Aorta (tissue), 5 donors: ENCODE results near the gene AATF. TPM values are rescaled to one million over a fixed set of nuclear protein-coding genes. Genes with fewer than 3 reads are reported as not detected.

Experiments
- ATAC-seq: fragments of 200-7000 bp; cut with Tn5 transposase; one replicate; pipeline ENCODE4 v1.9.1; 2022; ENCODE audit warnings: moderate library complexity; ENCODE audit not compliant: low FRiP score
- DNase-seq, 2 donors: peaks; one replicate each; pipeline ENCODE4 v3.0.0-alpha.2; 2020
- H3K27ac ChIP-seq, 2 donors: one replicate each; pipeline ENCODE4 v1.5.1; 2013; ENCODE audit warnings: low read length in 2 of 2, mild to moderate bottlenecking in 2 of 2, moderate library complexity in 2 of 2, control low read depth in 1 of 2, inconsistent platforms in 1 of 2, low read depth in 1 of 2
- H3K27me3 ChIP-seq, 2 donors: one replicate each; pipeline ENCODE4 v1.6.1; 2013; ENCODE audit warnings: control low read depth in 1 of 2, low read length in 1 of 2, mild to moderate bottlenecking in 1 of 2, moderate library complexity in 1 of 2; ENCODE audit not compliant: insufficient read depth in 2 of 2, control insufficient read depth in 1 of 2
- H3K36me3 ChIP-seq, 2 donors: one replicate each; pipeline ENCODE4 v1.6.1; 2013; ENCODE audit warnings: control low read depth in 1 of 2, low read length in 1 of 2, mild to moderate bottlenecking in 1 of 2; ENCODE audit not compliant: insufficient read depth in 2 of 2, control insufficient read depth in 1 of 2
- H3K4me1 ChIP-seq, 2 donors: one replicate each; pipeline ENCODE4 v1.6.1; 2013; ENCODE audit warnings: low read length in 2 of 2, control low read depth in 1 of 2, mild to moderate bottlenecking in 1 of 2, moderate library complexity in 1 of 2; ENCODE audit not compliant: insufficient read depth in 2 of 2, control insufficient read depth in 1 of 2
- H3K4me3 ChIP-seq, 2 donors: one replicate each; pipeline ENCODE4 v1.5.1; 2013; ENCODE audit warnings: low read length in 2 of 2, control low read depth in 1 of 2, mild to moderate bottlenecking in 1 of 2
- H3K9me3 ChIP-seq: one replicate; pipeline ENCODE4 v1.6.1; 2013; ENCODE audit warnings: mild to moderate bottlenecking, low read length; ENCODE audit not compliant: control insufficient read depth
- WGBS, 2 donors: extraction: QIAGEN DNeasy Blood & Tissue Kit; methylation state at CpG; one replicate each; pipeline ENCODE4 v1.1.7; 2013; 5-methylcytosine and 5-hydroxymethylcytosine counted together
- intact Hi-C, 2 donors: fragments of 100-400 bp; cut with DNase I; formaldehyde crosslinking; loops; one replicate each; pipeline versions ENCODE4 v1.14.2 to v1.15.0; 2022
- polyA plus RNA-seq, 2 donors: library from polyadenylated mRNA; stranded (reverse); fragments of 200-250 nt; gene quantifications; one replicate each; pipeline ENCODE4 v1.2.3, GENCODE V29; 2013
- total RNA-seq, 2 donors: library from RNA; stranded (reverse); fragmentation: NEBNext Ultra II Directional; extraction: Animal tissue kit (Norgen Biotek cat#: 25700); gene quantifications; one replicate each; pipeline ENCODE4 v1.2.1, GENCODE V29; 2021
- donor health status: healthy with polysubstance abuse.
- donor health status: Bipolar disorder and iron deficiency.
- donor health status: DM: no; HTN: no; CAD: no.
- donor health status: DM: no; HTN: no; CAD: no.
- donor health status: DM: yes; HTN: yes; CAD: no.

The AATF gene
- total and polyA plus RNA-seq, 4 donors = 36.1 to 44.2 (median 39.6) TPM

DNA sequence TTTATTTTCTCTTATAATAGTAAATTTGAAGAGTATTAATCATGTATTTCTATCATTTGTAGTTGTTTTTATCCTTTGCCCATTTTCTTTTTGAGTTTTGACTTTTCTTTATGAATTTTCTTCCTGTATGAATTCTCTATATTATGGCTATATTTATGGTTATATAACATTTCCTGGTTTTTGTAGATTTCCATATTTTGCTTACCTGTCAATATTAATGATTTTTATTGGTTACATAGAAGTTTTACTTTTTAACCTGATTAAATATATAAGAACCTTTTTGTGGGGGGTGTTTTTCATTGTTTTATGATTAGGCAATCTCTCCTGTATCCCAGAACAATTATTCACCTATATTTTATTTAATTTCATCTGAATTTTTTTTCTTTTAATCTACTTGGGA lies 93.2 kb downstream of the AATF start:
- Histone ChIP-seq H3K4me3 (no peak overlapping the region), H3K9me3 (no peaks in the 10 kb centered on the region), H3K4me1 (no peaks in the 10 kb centered on the region), H3K36me3 (peaks cover 0 to 2% of the 10 kb centered on the region in 2 donors), H3K27ac (no peak overlapping the region), H3K27me3 (no peaks in the 10 kb centered on the region)
- DNase-seq = no peak
- no peak for ATAC-seq
- intact Hi-C loops = no loop called here

DNA sequence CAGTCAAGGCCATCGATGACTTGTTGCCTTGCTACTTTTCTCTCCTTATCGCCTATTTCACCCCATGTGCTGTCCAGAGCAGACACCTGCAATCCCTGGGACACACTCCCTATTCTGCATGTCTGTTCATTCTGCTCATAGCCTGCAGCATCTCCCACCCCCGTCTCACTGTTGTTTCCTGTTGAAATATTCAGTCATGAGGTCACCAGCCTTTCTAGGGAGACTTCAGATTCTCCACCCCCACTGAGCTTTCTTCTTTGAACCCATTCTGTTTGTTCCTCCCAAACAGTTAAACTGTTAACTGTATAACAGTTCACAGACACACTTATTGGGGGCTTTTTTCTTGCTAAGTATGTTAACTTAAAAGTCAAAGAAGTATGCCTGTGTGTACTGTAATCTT lies 94.4 kb downstream of the AATF start:
- Histone ChIP-seq H3K9me3 (no peaks in the 10 kb centered on the region), H3K27ac (no peak overlapping the region), H3K36me3 (peaks cover 0 to 2% of the 10 kb centered on the region in 2 donors), H3K4me3 (no peak overlapping the region), H3K4me1 (no peaks in the 10 kb centered on the region), H3K27me3 (no peaks in the 10 kb centered on the region)
- intact Hi-C loops = no loop called here
- WGBS, 2 donors = 85 to 89% methylated on average over 3 of the region's 3 CpGs
- DNase-seq (no peak), ATAC-seq (no peak)

DNA sequence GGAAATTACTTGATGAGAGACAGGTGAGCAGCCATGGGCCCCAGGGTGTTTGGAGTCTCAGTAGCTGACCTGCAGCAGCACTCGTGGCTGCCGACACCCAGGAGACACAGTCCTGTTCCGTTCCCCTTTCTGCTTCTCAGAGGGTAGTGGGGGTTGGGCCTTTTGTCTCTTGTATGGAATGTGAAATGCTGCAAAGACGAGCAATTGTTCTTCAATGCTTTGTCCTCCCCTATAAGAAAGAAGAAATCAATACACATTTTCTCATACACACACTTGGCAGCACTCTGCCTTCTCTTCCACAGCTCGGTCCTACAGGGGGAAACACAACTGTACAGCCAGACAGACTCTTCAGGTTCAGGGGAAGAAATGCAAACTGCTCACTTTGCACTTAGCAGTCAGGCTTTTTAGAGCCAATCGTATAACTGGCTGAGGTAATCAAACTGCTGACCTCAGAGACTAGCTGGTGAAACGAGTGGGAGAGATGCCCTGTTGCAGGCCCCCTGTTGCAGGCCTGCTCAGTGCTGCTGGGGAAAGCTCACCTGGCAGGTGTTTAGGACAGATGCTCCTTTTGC lies 96.7 kb downstream of the AATF start:
- H3K4me3 ChIP-seq = no peak overlapping the region
- H3K27me3 ChIP-seq = no peaks in the 10 kb centered on the region
- 72 to 76% methylated on average over 7 of the region's 7 CpGs for WGBS, 2 donors
- no peak for DNase-seq
- H3K9me3 ChIP-seq = no peaks in the 10 kb centered on the region
- ATAC-seq = no peak
- H3K36me3 ChIP-seq = peaks cover 0 to 2% of the 10 kb centered on the region in 2 donors
- intact Hi-C loops = loop anchor here in 1 of 2 donors (5.0 kb wide), 1 partner anchor 443 kb away; the partner anchor contains the start of gene MRM1
- no peak overlapping the region for H3K27ac ChIP-seq
- H3K4me1 ChIP-seq = no peaks in the 10 kb centered on the region

DNA sequence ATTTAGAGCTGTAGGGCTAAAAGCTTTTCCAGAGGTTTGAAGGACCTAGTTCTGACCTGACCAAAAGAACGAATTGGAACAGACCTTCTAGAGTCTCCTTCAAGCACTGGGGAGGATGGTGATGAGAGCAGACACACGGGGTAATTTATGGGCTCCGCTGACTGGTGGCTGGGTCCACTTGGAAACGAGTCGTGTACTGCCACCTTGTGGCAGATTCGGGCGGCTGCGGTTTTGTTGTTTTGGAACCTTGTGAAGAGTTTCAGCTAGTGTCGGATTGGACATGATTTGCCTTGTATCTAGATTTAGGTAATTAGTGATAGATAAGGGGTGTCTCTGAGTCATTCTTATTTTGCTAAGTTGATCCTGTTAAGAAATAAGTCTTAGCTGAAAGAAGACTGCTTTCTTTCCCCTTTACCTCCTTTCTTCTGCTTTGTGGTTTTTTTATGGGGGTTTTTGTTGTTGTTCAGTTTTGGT lies 98.9 kb downstream of the AATF start:
- DNase-seq (peak; percentile 84 to 91), ATAC-seq (peak; percentile 84)
- intact Hi-C loops = loop anchor here (2.0 to 5.0 kb wide), 3 partner anchors 417 to 445 kb away; partner anchors contain the start of gene MRM1 (in 1 of the 2)
- Histone ChIP-seq H3K27ac (no peak overlapping the region), H3K9me3 (no peaks in the 10 kb centered on the region), H3K4me1 (no peaks in the 10 kb centered on the region), H3K4me3 (no peak overlapping the region), H3K36me3 (peaks cover 4% of the 10 kb centered on the region in 2 donors), H3K27me3 (no peaks in the 10 kb centered on the region)
- WGBS, 2 donors = 4 to 6% methylated on average over 9 of the region's 9 CpGs

DNA sequence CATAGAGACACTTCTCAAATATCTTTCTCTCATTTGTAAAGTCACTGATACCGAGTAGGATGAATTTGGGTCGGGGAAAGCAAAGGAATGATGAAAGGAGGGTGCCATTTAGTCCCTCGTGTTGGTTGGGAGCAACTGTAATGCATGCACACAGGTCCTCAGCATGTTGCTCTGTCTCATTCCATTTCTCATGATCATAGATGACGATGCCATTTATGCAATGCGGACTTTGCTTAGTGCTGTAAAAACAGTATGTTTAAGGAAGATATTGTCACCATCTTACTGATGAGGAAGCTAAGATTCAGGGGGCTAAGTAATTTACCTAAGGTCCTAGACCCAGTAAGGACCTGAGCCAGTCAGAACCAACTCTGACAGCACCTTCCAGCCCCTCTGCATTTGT lies 100.1 kb downstream of the AATF start:
- Histone ChIP-seq H3K4me1 (no peaks in the 10 kb centered on the region), H3K9me3 (no peaks in the 10 kb centered on the region), H3K27me3 (no peaks in the 10 kb centered on the region), H3K4me3 (no peak overlapping the region), H3K36me3 (peaks cover 4% of the 10 kb centered on the region in 2 donors), H3K27ac (no peak overlapping the region)
- WGBS, 2 donors = 93 to 95% methylated on average over 5 of the region's 5 CpGs
- intact Hi-C loops = loop anchor here (2.0 to 5.0 kb wide), 3 partner anchors 418 to 447 kb away; partner anchors contain the start of gene MRM1 (in 1 of the 2)
- no peak for ATAC-seq
- no peak for DNase-seq

DNA sequence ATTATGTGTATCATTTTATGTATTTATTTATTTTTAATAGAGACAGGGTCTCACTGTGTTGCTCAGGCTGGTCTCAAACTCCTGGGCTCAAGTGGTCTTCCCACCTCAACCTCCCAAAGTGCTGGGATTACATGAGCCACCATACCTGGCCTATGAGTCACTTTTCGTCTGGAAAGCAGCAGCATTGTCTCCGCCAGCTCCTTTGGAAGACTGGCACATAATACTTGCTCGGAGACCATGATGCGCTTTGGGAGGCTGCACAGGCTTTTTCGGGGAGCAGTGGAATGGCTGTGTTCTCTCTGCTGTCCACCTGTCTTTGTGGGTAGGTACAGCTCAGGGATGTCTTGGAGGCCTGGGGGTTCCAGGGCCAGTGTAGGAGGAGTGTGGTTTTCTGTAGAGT lies 102.2 kb downstream of the AATF start:
- peaks cover 2 to 4% of the 10 kb centered on the region in 2 donors for H3K36me3 ChIP-seq

DNA sequence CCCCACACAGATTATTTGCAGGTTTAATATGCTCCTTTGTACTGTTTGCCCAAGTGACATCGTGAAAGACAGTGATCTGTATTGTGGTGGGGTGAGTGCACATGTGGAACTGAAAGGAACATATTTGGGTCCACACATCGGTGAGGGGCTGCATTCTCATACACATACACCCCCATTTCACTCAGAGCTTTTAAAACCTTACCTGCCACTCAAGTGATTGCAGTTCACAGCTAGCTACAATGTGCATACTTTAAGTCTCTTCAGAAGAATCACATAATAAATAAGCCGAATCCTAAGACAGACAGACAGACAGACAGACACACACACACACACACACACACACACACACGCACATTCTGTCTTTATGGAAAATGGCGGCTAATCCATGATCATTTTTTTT lies 102.6 kb downstream of the AATF start:
- DNase-seq (no peak), ATAC-seq (no peak)
- H3K36me3 ChIP-seq = peaks cover 2 to 4% of the 10 kb centered on the region in 2 donors
- no peak overlapping the region for H3K27ac ChIP-seq
- intact Hi-C loops = no loop called here
- H3K4me1 ChIP-seq = no peaks in the 10 kb centered on the region
- H3K9me3 ChIP-seq = no peaks in the 10 kb centered on the region
- no peak overlapping the region for H3K4me3 ChIP-seq
- no peaks in the 10 kb centered on the region for H3K27me3 ChIP-seq
- WGBS, 2 donors = 90 to 97% methylated on average over 5 of the region's 5 CpGs

More for the DNA sequence above, 102.2 kb downstream of the AATF start:
- H3K4me3 ChIP-seq = no peak overlapping the region
- no peaks in the 10 kb centered on the region for H3K9me3 ChIP-seq
- H3K4me1 ChIP-seq = no peaks in the 10 kb centered on the region
- DNase-seq (no peak), ATAC-seq (no peak)
- WGBS, 2 donors = 87 to 88% methylated on average over 5 of the region's 5 CpGs
- no peak overlapping the region for H3K27ac ChIP-seq
- intact Hi-C loops = no loop called here
- no peaks in the 10 kb centered on the region for H3K27me3 ChIP-seq

DNA sequence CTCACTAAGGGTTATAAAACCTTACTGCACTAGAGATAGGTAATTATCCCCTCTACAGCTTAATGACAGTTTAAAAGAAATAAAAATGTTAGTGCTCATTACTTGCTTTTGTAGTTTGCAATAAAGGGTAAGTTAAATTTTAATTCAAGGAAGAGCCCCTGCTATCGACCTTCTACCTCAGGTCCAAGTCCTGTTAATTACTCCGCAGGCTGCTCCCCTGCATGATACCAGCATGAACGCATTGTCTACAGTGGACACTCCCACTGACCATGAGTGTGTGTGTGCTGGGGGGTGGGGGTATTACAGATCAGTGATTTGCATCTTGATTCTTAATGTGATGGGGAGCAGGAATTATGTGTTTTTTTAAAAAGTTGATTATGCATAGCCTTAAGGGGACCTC lies 103.1 kb downstream of the AATF start:
- intact Hi-C loops = no loop called here
- DNase-seq (no peak), ATAC-seq (no peak)
- H3K27me3 ChIP-seq = no peaks in the 10 kb centered on the region
- no peak overlapping the region for H3K27ac ChIP-seq
- no peaks in the 10 kb centered on the region for H3K9me3 ChIP-seq
- no peaks in the 10 kb centered on the region for H3K4me1 ChIP-seq
- 95 to 96% methylated on average over 3 of the region's 3 CpGs for WGBS, 2 donors
- peaks cover 4 to 7% of the 10 kb centered on the region in 2 donors for H3K36me3 ChIP-seq
- H3K4me3 ChIP-seq = no peak overlapping the region

DNA sequence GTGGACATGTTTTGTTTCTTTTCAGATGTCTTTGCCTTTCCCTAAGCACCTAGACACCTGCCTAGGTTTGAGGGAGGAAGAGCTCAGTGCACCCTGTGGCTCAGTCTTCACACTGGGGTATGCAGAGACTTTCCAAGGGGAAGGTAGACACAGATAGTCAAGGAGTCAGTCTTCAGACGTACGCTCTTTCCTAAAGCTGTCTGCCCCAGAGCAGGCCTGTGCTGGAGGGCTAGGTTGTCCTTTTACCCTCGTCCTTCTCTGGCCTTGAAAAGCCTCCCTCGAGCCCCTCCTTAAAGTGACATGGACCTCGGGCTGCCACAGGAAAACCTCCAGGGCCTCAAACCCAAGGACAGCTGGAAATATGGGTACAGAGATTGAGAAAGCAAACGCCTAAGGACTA lies 103.7 kb downstream of the AATF start:
- no peak for DNase-seq
- no peaks in the 10 kb centered on the region for H3K4me1 ChIP-seq

More for the DNA sequence above, 103.7 kb downstream of the AATF start:
- Histone ChIP-seq H3K9me3 (no peaks in the 10 kb centered on the region), H3K27me3 (no peaks in the 10 kb centered on the region), H3K36me3 (peaks cover 5 to 10% of the 10 kb centered on the region in 2 donors), H3K4me3 (no peak overlapping the region), H3K27ac (no peak overlapping the region)
- no peak for ATAC-seq
- intact Hi-C loops = no loop called here
- 84 to 86% methylated on average over 6 of the region's 6 CpGs for WGBS, 2 donors
